HG02588 (cell line): Measurements from ENCODE around the gene ZBTB21.
"Not testable (repeated sequence)": the region's sequence is repeated elsewhere in the genome, so short reads cannot be mapped to it uniquely, and the experiment has no call there.

Experiments used
- ATAC-seq: cut with Tn5 transposase; IDR thresholded peaks from one replicate; pipeline ENCODE4 v1.9.1; 2021; ENCODE audit warnings: mild to moderate bottlenecking, moderate library complexity; ENCODE audit not compliant: unreplicated experiment

ZBTB21 gene

GRCh38 chr21:41995577-41995976 is 14.6 kb downstream of the ZBTB21 start:
- no peak for ATAC-seq

GRCh38 chr21:41994613-41995012 is 15.5 kb downstream of the ZBTB21 start:
- ATAC-seq: not testable (repeated sequence)

- no peak for ATAC-seq
These were observed 16.4 kb downstream of the ZBTB21 start for GRCh38 chr21:41993744-41994143.

GRCh38 chr21:41992576-41992975 is 17.6 kb downstream of the ZBTB21 start:
- ATAC-seq: no peak

GRCh38 chr21:41991659-41992058 is 18.5 kb downstream of the ZBTB21 start:
- no peak for ATAC-seq

GRCh38 chr21:41989698-41990097 is 20.5 kb downstream of the ZBTB21 start:
- ATAC-seq: no peak

- ATAC-seq: no peak
These were observed 22.9 kb downstream of the ZBTB21 start for GRCh38 chr21:41987310-41987709.

- no peak for ATAC-seq
These were observed 24.3 kb downstream of the ZBTB21 start for GRCh38 chr21:41985662-41986416.

GRCh38 chr21:41983229-41983628 is 26.9 kb downstream of the ZBTB21 start:
- no peak for ATAC-seq

GRCh38 chr21:41980561-41980960 is 29.6 kb downstream of the ZBTB21 start:
- no peak for ATAC-seq

- no peak for ATAC-seq
These were observed 30.3 kb downstream of the ZBTB21 start for GRCh38 chr21:41979751-41980369.

GRCh38 chr21:41979335-41979734 is 30.8 kb downstream of the ZBTB21 start:
- no peak for ATAC-seq

- ATAC-seq: no peak
These were observed 32.9 kb downstream of the ZBTB21 start for GRCh38 chr21:41977034-41977950.

- no peak for ATAC-seq
These were observed 33.5 kb downstream of the ZBTB21 start for GRCh38 chr21:41976611-41977010.

- no peak for ATAC-seq
These were observed 34.5 kb downstream of the ZBTB21 start for GRCh38 chr21:41975391-41976272.

GRCh38 chr21:41974752-41975053 is 35.5 kb downstream of the ZBTB21 start:
- no peak for ATAC-seq

GRCh38 chr21:41973861-41974751 is 36.1 kb downstream of the ZBTB21 start:
- ATAC-seq: no peak

GRCh38 chr21:41973427-41973831 is 36.7 kb downstream of the ZBTB21 start:
- no peak for ATAC-seq

GRCh38 chr21:41972511-41973205 is 37.5 kb downstream of the ZBTB21 start:
- ATAC-seq: no peak
